Right cardiac atrium (tissue), 5 donors: ENCODE data around the gene SMIM35. TPM values are rescaled to one million over a fixed set of nuclear protein-coding genes. Genes with fewer than 3 reads are reported as not detected.

Source experiments
- ATAC-seq, 2 donors: fragments of 200-7000 bp; cut with Tn5 transposase; one replicate each; pipeline versions ENCODE4 v1.8.0 to v1.9.1; 2020; ENCODE audit warnings: moderate library complexity in 2 of 2, mild to moderate bottlenecking in 1 of 2
- DNase-seq, 3 donors: peaks; one replicate each; pipeline ENCODE4 v3.0.0-alpha.2; 2020
- H3K27ac ChIP-seq: one replicate; pipeline ENCODE4 v1.5.1; 2013; ENCODE audit warnings: mild to moderate bottlenecking, low read length, control low read depth, moderate library complexity
- H3K27me3 ChIP-seq: one replicate; pipeline ENCODE4 v1.6.1; 2013; ENCODE audit not compliant: control insufficient read depth, insufficient read depth
- H3K4me1 ChIP-seq: one replicate; pipeline ENCODE4 v1.6.1; 2013; ENCODE audit warnings: low read length; ENCODE audit not compliant: control insufficient read depth, insufficient read depth
- H3K4me3 ChIP-seq: one replicate; pipeline ENCODE4 v1.5.1; 2013; ENCODE audit warnings: low read length, control low read depth
- H3K9me3 ChIP-seq: one replicate; pipeline ENCODE4 v1.6.1; 2013; ENCODE audit warnings: low read length; ENCODE audit not compliant: control insufficient read depth
- WGBS: extraction: QIAGEN DNeasy Blood & Tissue Kit; methylation state at CpG from one replicate; pipeline ENCODE4 v1.1.7; 2013; 5-methylcytosine and 5-hydroxymethylcytosine counted together
- intact Hi-C, 4 donors: fragments of 100-400 bp; cut with DNase I; formaldehyde crosslinking; loops; one replicate each; pipeline versions ENCODE4 v1.11.0 to v1.14.0; 2022 to 2023
- polyA plus RNA-seq: library from polyadenylated mRNA; stranded (reverse); fragments of 200-250 nt; gene quantifications from one replicate; pipeline ENCODE4 v1.2.3, GENCODE V29; 2013
- total RNA-seq, 4 donors: library from RNA; stranded (reverse); fragmentation: NEBNext Ultra II Directional; extraction: Animal tissue kit (Norgen Biotek cat#: 25700); gene quantifications; one replicate each; pipeline ENCODE4 v1.2.1, GENCODE V29; 2021
- donor health status: healthy with polysubstance abuse.
- donor health status: DM: no; HTN: yes; CAD: no.
- donor health status: DM: no; HTN: no; CAD: no.
- donor health status: DM: no; HTN: yes; CAD: no; lungs with severe emphysema.
- donor health status: DM: yes; HTN: yes; CAD: no.

The SMIM35 gene
- total and polyA plus RNA-seq, 5 donors = not detected

- ATAC-seq (peak in 1 of 2 donors; percentile 42), DNase-seq (no peak)
- H3K27ac ChIP-seq = no peak overlapping the region
- H3K27me3 ChIP-seq = no peaks in the 10 kb centered on the region
- intact Hi-C loops = no loop called here
- H3K9me3 ChIP-seq = no peaks in the 10 kb centered on the region
- WGBS = 49% methylated on average over 1 of the region's 1 CpG
- H3K4me1 ChIP-seq = no peaks in the 10 kb centered on the region
- H3K4me3 ChIP-seq = no peak overlapping the region
Measured at GRCh38 chr11:117959438-117960149, 127.2 kb downstream of the SMIM35 start.

GRCh38 chr11:117958949-117959348, 127.8 kb downstream of the SMIM35 start:
- no peak overlapping the region for H3K4me3 ChIP-seq
- DNase-seq = no peak
- no peaks in the 10 kb centered on the region for H3K9me3 ChIP-seq
- no peaks in the 10 kb centered on the region for H3K4me1 ChIP-seq
- H3K27me3 ChIP-seq = no peaks in the 10 kb centered on the region
- WGBS = 96% methylated on average over 1 of the region's 1 CpG
- intact Hi-C loops = no loop called here
- peak; percentile 41 to 57 for ATAC-seq
- no peak overlapping the region for H3K27ac ChIP-seq

Other genes with a start within 250 kb of the SMIM35 start
- 10 to 100 TPM; 36.1 to 47.8 (median 40.9) TPM for gene FXYD6, start 210.3 kb downstream of the SMIM35 start, total RNA-seq
- 54.1 TPM for gene FXYD6, start 210.3 kb downstream of the SMIM35 start, polyA plus RNA-seq
- under 1 TPM in 1 of 4 donors, not detected in 3; 0.11 TPM for gene TMPRSS13, start 157.6 kb downstream of the SMIM35 start, total RNA-seq
- 0.07 TPM for gene TMPRSS13, start 157.6 kb downstream of the SMIM35 start, polyA plus RNA-seq
- gene IL10RA, start 100.6 kb downstream of the SMIM35 start, total RNA-seq = 10 to 100 TPM in 3 of 4 donors, 1 to 10 TPM in 1; 8.3 to 18.5 (median 11.6) TPM
- 3.1 TPM for gene IL10RA, start 100.6 kb downstream of the SMIM35 start, polyA plus RNA-seq
- not detected for gene TMPRSS4, start 9.9 kb downstream of the SMIM35 start, total RNA-seq
- not detected for gene TMPRSS4, start 9.9 kb downstream of the SMIM35 start, polyA plus RNA-seq
- gene SCN4B, start 65.9 kb upstream of the SMIM35 start, total RNA-seq = 1 to 10 TPM; 2.6 to 7.3 (median 6.0) TPM
- 9.0 TPM for gene SCN4B, start 65.9 kb upstream of the SMIM35 start, polyA plus RNA-seq
- 10 to 100 TPM in 1 of 4 donors, 1 to 10 TPM in 3; 2.1 to 11.7 (median 5.5) TPM for gene SCN2B, start 89.7 kb upstream of the SMIM35 start, total RNA-seq
- gene SCN2B, start 89.7 kb upstream of the SMIM35 start, polyA plus RNA-seq = 4.1 TPM
- gene JAML, start 138.0 kb upstream of the SMIM35 start, total RNA-seq = 1 to 10 TPM; 2.3 to 8.0 (median 4.0) TPM
- gene JAML, start 138.0 kb upstream of the SMIM35 start, polyA plus RNA-seq = 2.0 TPM
- gene MPZL3, start 165.4 kb upstream of the SMIM35 start, total RNA-seq = 1 to 10 TPM; 1.3 to 1.7 (median 1.5) TPM
- 0.77 TPM for gene MPZL3, start 165.4 kb upstream of the SMIM35 start, polyA plus RNA-seq
- 10 to 100 TPM in 1 of 4 donors, 1 to 10 TPM in 3; 8.1 to 18.7 (median 9.0) TPM for gene MPZL2, start 177.3 kb upstream of the SMIM35 start, total RNA-seq
- gene MPZL2, start 177.3 kb upstream of the SMIM35 start, polyA plus RNA-seq = 6.4 TPM
- gene CD3E, start 217.8 kb upstream of the SMIM35 start, total RNA-seq = 1 to 10 TPM in 2 of 4 donors, under 1 TPM in 2; 0.59 to 2.2 (median 1.0) TPM
- gene CD3E, start 217.8 kb upstream of the SMIM35 start, polyA plus RNA-seq = 0.50 TPM